Placental pericyte (primary cell): ENCODE measurements around the gene FAM47E. TPM values are rescaled to one million over a fixed set of nuclear protein-coding genes. Genes with fewer than 3 reads are reported as not detected.

Source experiments
- total RNA-seq: library from RNA; depleted of rRNA; stranded (reverse); fragments of >200 nt; gene quantifications from 2 replicates; pipeline ENCODE4 v1.2.3, GENCODE V29; 2012

Gene FAM47E, protein sequence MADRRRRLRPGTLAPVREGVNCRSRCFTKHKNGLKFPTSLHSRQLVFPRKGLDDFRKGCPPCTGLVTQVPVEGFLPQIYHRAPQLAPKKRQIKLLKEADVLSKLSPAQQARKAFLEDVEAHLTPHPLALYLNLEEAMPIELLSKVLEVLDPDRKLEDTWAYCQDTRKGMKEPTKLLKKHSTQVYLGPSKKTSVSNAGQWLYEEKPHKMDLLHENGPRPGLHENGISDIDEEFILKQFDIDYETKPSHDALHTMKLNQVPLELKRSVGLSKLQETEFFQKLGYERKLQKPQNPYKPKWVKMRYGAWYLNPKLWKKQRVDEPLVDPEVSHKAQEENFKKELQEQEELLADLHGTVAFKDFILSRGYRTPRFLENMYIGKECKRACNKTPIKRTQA
- total RNA-seq: not detected in 2 replicates

DNA sequence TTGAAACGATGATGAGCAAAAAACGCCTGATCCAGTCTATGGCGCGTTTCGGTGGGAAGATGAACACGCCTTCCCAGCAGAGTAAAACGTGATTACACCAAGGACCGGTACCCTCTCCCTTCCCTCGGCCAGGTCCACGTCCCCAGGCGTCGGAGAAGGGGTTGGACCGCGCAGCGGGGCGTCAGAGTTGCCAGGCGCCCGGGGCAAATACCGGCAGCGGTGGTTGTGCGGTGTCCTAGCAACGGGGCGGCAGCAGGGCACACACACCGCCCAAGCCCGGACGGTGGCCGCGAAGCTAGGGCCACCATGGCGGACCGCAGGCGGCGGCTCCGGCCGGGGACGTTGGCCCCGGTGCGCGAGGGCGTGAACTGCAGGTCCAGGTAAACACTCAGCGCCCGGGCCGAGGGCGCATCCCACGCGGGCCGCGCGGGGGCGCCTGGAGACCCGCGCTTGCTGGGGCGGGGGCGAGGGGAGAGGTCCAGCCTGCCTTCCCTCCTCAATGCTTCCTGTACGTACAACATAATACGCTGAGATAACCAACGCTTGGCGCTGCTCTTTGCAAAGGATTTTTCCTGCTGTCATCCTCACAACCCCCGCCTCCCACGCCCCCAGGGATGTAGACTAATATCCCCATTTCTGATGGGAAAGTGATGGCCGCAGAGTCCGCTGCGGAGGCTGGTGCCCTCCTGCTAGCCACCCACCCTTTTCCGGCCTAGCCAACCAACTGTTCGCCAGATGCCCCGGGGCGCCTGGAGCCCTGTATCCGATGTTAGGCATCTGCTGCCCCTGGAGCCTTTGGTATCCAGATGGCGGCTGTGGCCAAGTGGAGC, at the start of gene FAM47E:
FAM47E (plus strand) TSS at position 281 of the 830 bp plus-strand sequence; CDS start at position 307, 26 bp downstream.

DNA sequence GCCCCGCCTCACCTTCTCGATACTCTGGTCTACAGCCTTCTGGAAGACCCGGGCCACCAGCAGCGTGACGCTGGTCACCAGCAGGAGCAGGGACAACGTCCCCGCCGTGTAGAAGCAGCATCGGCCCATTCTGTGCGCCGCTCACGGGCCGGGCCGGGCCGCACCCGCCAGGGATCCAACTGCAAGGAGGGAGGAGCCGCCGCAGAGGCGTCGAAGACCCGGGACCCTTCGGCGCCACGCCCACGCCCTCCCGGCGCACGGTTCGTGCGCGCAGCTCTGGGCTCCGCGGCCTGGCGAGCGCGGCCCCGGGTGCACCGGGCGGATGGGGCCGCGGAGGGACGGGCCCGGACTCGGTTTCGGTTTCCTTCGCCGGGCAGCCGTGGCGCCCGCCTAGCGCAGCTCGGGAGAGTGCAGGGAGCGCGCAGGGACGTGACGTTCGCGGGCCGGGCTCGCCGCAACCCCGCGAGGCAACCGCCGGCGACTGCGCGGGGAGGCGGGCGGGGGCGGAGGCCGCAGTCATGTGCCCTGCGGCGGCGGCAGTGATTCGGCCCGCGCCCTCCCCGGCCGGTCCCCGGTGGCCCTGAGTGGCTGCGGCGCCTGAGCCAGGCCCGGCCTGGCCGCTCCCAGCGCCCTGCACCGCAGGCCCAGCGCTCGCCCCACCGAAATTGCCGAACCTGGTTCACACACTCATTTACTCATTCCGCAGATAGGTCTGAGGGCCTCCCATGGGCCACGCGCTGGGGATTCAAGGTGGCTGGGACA, 37.9 kb upstream of the FAM47E start, which contains the start of gene SCARB2:
SCARB2 (minus strand) TSS at position 410 of the 762 bp plus-strand sequence; CDS start at position 129, 281 bp downstream.

DNA sequence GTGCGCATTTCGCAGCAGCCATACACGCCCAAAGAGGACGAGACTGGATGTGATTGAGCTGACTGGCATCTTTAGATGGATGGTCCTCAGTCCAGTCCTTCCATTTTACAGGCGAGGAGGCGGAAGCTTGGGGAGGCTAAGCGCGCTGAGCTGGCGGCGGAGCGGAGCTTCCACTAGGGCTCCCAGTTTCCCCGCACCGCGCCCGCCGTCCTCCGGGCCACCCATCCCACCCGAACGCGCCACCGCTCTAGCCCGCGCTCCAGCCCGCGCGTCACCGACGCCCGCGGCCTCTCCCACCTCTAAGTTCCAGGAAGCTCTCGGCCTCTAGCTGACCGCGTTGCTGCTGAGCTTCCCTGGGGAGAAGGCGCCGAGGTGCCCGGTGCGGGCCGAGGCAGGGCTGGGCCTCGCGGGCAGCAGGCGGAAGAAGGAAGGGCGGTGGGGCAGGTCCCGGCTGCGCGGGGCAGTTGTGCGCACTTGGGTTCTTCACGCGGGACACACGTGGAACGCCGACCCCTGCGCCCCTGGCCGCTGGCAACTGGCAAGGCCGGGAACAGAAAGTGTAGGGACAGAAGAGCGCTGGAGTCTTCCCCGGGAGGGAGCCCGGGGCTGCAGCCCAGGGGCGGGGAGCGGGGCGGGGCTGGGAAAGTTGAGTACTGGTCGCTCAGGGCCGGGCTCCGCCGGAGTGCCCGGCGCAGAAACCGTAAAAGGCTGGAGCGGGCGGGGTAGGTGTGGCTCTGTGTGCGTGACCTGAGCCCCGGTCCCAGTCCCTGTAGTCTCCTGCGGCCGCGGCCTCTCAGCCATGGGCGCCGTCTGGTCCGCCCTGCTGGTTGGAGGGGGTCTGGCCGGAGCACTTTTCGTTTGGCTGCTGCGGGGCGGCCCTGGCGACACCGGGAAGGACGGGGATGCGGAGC, 54.7 kb downstream of the FAM47E start, which contains the start of gene STBD1:
STBD1 (plus strand) TSS at position 763 of the 911 bp plus-strand sequence; CDS start at position 800, 37 bp downstream.

Other genes starting within 250 kb of the FAM47E start
- gene CXCL9, start 244.2 kb upstream of the FAM47E start, total RNA-seq: under 0.01 TPM in 1 of 2 replicates, not detected in the other
- gene CXCL10, start 228.2 kb upstream of the FAM47E start, total RNA-seq: 0.43 TPM in 1 of 2 replicates, not detected in the other
- 0.14 TPM in 1 of 2 replicates, not detected in the other for gene CXCL11, start 215.7 kb upstream of the FAM47E start, total RNA-seq
- gene ART3, start 177.0 kb upstream of the FAM47E start, total RNA-seq: not detected in 2 replicates
- gene NUP54, start 103.3 kb upstream of the FAM47E start, total RNA-seq: 30.9 and 70.4 TPM in 2 replicates
- gene SCARB2, start 37.9 kb upstream of the FAM47E start, total RNA-seq: 144 and 152 TPM in 2 replicates
- gene STBD1, start 55.0 kb downstream of the FAM47E start, total RNA-seq: 2.6 and 4.0 TPM in 2 replicates
- gene CCDC158, start 169.4 kb downstream of the FAM47E start, total RNA-seq: 0.22 TPM in 1 of 2 replicates, not detected in the other
- gene SHROOM3, start 183.5 kb downstream of the FAM47E start, total RNA-seq: 7.9 and 42.5 TPM in 2 replicates